ENCODE results near the gene ERGIC2.
A peak's percentile ranks its signal among the peaks of the same experiment; 100 is the strongest.

The ERGIC2 gene

GRCh38 chr12:29380536-29381523, at the start of gene ERGIC2:
Gene ERGIC2, minus strand, starts transcription at chr12:29381172. Its CDS starts 9,539 bp downstream, at chr12:29371633.
- Mint-ChIP-seq H3K4me1 (ENCODE audit: low read depth) (peaks cover 60% of the 10 kb centered on the region), H3K36me3 (no peaks in the 10 kb centered on the region), H3K27ac (peak within 1 kb of the TSS; percentile 98), H3K9me3 (ENCODE audit: low read depth) (no peaks in the 10 kb centered on the region), H3K4me3 (peak within 1 kb of the TSS; percentile 98), H3K27me3 (no peaks in the 10 kb centered on the region)

GRCh38 chr12:29430716-29431044, 49.7 kb upstream of the ERGIC2 start:
- Mint-ChIP-seq H3K27ac (no peak overlapping the region), H3K9me3 (ENCODE audit: low read depth) (no peaks in the 10 kb centered on the region), H3K36me3 (no peaks in the 10 kb centered on the region), H3K27me3 (peaks cover 7% of the 10 kb centered on the region), H3K4me1 (ENCODE audit: low read depth) (peaks cover 3% of the 10 kb centered on the region), H3K4me3 (no peak overlapping the region)

GRCh38 chr12:29429999-29430715, 49.2 kb upstream of the ERGIC2 start:
- peaks cover 7% of the 10 kb centered on the region for H3K27me3 Mint-ChIP-seq
- no peaks in the 10 kb centered on the region for H3K36me3 Mint-ChIP-seq
- H3K4me1 Mint-ChIP-seq (ENCODE audit: low read depth): peaks cover 3% of the 10 kb centered on the region
- H3K4me3 Mint-ChIP-seq: no peak overlapping the region
- H3K27ac Mint-ChIP-seq: no peak overlapping the region
- no peaks in the 10 kb centered on the region for H3K9me3 Mint-ChIP-seq (ENCODE audit: low read depth)

GRCh38 chr12:29428633-29429032, 47.7 kb upstream of the ERGIC2 start:
- H3K27me3 Mint-ChIP-seq: peaks cover 8% of the 10 kb centered on the region
- peaks cover 3% of the 10 kb centered on the region for H3K4me1 Mint-ChIP-seq (ENCODE audit: low read depth)

GRCh38 chr12:29427964-29428363, 47.0 kb upstream of the ERGIC2 start:
- Mint-ChIP-seq H3K27me3 (peaks cover 14% of the 10 kb centered on the region), H3K27ac (no peak overlapping the region), H3K4me3 (no peak overlapping the region), H3K36me3 (peaks cover 3% of the 10 kb centered on the region), H3K9me3 (ENCODE audit: low read depth) (no peaks in the 10 kb centered on the region), H3K4me1 (ENCODE audit: low read depth) (peaks cover 3% of the 10 kb centered on the region)

More at GRCh38 chr12:29428633-29429032, 47.7 kb upstream of the ERGIC2 start:
- Mint-ChIP-seq H3K4me3 (no peak overlapping the region), H3K9me3 (ENCODE audit: low read depth) (no peaks in the 10 kb centered on the region), H3K27ac (no peak overlapping the region), H3K36me3 (no peaks in the 10 kb centered on the region)

GRCh38 chr12:29426498-29426897, 45.5 kb upstream of the ERGIC2 start:
- peaks cover 3% of the 10 kb centered on the region for H3K4me1 Mint-ChIP-seq (ENCODE audit: low read depth)
- H3K27me3 Mint-ChIP-seq: peaks cover 10% of the 10 kb centered on the region

GRCh38 chr12:29425722-29426121, 44.8 kb upstream of the ERGIC2 start:
- Mint-ChIP-seq H3K27me3 (peaks cover 10% of the 10 kb centered on the region), H3K4me1 (ENCODE audit: low read depth) (peaks cover 3% of the 10 kb centered on the region)

More at GRCh38 chr12:29426498-29426897, 45.5 kb upstream of the ERGIC2 start:
- Mint-ChIP-seq H3K27ac (no peak overlapping the region), H3K36me3 (peaks cover 3% of the 10 kb centered on the region), H3K4me3 (no peak overlapping the region), H3K9me3 (ENCODE audit: low read depth) (no peaks in the 10 kb centered on the region)

GRCh38 chr12:29416748-29417147, 35.8 kb upstream of the ERGIC2 start:
- Mint-ChIP-seq H3K9me3 (ENCODE audit: low read depth) (peaks cover 3% of the 10 kb centered on the region), H3K36me3 (no peaks in the 10 kb centered on the region), H3K27ac (no peak overlapping the region), H3K4me3 (no peak overlapping the region), H3K4me1 (ENCODE audit: low read depth) (no peaks in the 10 kb centered on the region), H3K27me3 (peaks cover 14% of the 10 kb centered on the region)

More at GRCh38 chr12:29425722-29426121, 44.8 kb upstream of the ERGIC2 start:
- Mint-ChIP-seq H3K27ac (no peak overlapping the region), H3K9me3 (ENCODE audit: low read depth) (no peaks in the 10 kb centered on the region), H3K4me3 (no peak overlapping the region), H3K36me3 (peaks cover 3% of the 10 kb centered on the region)

GRCh38 chr12:29415111-29415510, 34.1 kb upstream of the ERGIC2 start:
- H3K27me3 Mint-ChIP-seq: peaks cover 13% of the 10 kb centered on the region
- H3K27ac Mint-ChIP-seq: no peak overlapping the region
- H3K4me1 Mint-ChIP-seq (ENCODE audit: low read depth): no peaks in the 10 kb centered on the region
- peaks cover 3% of the 10 kb centered on the region for H3K9me3 Mint-ChIP-seq (ENCODE audit: low read depth)
- no peak overlapping the region for H3K4me3 Mint-ChIP-seq
- H3K36me3 Mint-ChIP-seq: no peaks in the 10 kb centered on the region

GRCh38 chr12:29414368-29414767, 33.4 kb upstream of the ERGIC2 start:
- H3K27me3 Mint-ChIP-seq: peaks cover 11% of the 10 kb centered on the region
- H3K36me3 Mint-ChIP-seq: no peaks in the 10 kb centered on the region
- H3K4me1 Mint-ChIP-seq (ENCODE audit: low read depth): no peaks in the 10 kb centered on the region
- H3K27ac Mint-ChIP-seq: no peak overlapping the region
- no peak overlapping the region for H3K4me3 Mint-ChIP-seq
- H3K9me3 Mint-ChIP-seq (ENCODE audit: low read depth): peaks cover 6% of the 10 kb centered on the region

- H3K4me3 Mint-ChIP-seq: no peak overlapping the region
These were observed 24.6 kb upstream of the ERGIC2 start for GRCh38 chr12:29405561-29405960.

GRCh38 chr12:29403991-29404390, 23.0 kb upstream of the ERGIC2 start:
- Mint-ChIP-seq H3K4me3 (no peak overlapping the region), H3K9me3 (ENCODE audit: low read depth) (no peaks in the 10 kb centered on the region), H3K36me3 (no peaks in the 10 kb centered on the region), H3K27me3 (peaks cover 9% of the 10 kb centered on the region), H3K4me1 (ENCODE audit: low read depth) (no peaks in the 10 kb centered on the region), H3K27ac (no peak overlapping the region)

More at GRCh38 chr12:29405561-29405960, 24.6 kb upstream of the ERGIC2 start:
- H3K4me1 Mint-ChIP-seq (ENCODE audit: low read depth): no peaks in the 10 kb centered on the region
- H3K9me3 Mint-ChIP-seq (ENCODE audit: low read depth): peaks cover 3% of the 10 kb centered on the region
- H3K27me3 Mint-ChIP-seq: peaks cover 7% of the 10 kb centered on the region
- no peak overlapping the region for H3K27ac Mint-ChIP-seq
- H3K36me3 Mint-ChIP-seq: no peaks in the 10 kb centered on the region

- H3K9me3 Mint-ChIP-seq (ENCODE audit: low read depth): no peaks in the 10 kb centered on the region
These were observed 21.5 kb upstream of the ERGIC2 start for GRCh38 chr12:29402437-29402836.

GRCh38 chr12:29398495-29398894, 17.5 kb upstream of the ERGIC2 start:
- Mint-ChIP-seq H3K9me3 (ENCODE audit: low read depth) (no peaks in the 10 kb centered on the region), H3K36me3 (no peaks in the 10 kb centered on the region), H3K27ac (no peak overlapping the region), H3K4me1 (ENCODE audit: low read depth) (no peaks in the 10 kb centered on the region), H3K4me3 (no peak overlapping the region), H3K27me3 (peaks cover 10% of the 10 kb centered on the region)

More at GRCh38 chr12:29402437-29402836, 21.5 kb upstream of the ERGIC2 start:
- Mint-ChIP-seq H3K36me3 (no peaks in the 10 kb centered on the region), H3K4me3 (no peak overlapping the region), H3K27ac (no peak overlapping the region), H3K4me1 (ENCODE audit: low read depth) (no peaks in the 10 kb centered on the region), H3K27me3 (peaks cover 9% of the 10 kb centered on the region)

GRCh38 chr12:29396774-29397173, 15.8 kb upstream of the ERGIC2 start:
- H3K27me3 Mint-ChIP-seq: peaks cover 8% of the 10 kb centered on the region

More at GRCh38 chr12:29396774-29397173, 15.8 kb upstream of the ERGIC2 start:
- H3K4me1 Mint-ChIP-seq (ENCODE audit: low read depth): no peaks in the 10 kb centered on the region
- no peak overlapping the region for H3K4me3 Mint-ChIP-seq
- peaks cover 2% of the 10 kb centered on the region for H3K36me3 Mint-ChIP-seq
- H3K27ac Mint-ChIP-seq: no peak overlapping the region
- H3K9me3 Mint-ChIP-seq (ENCODE audit: low read depth): no peaks in the 10 kb centered on the region
